ENCODE results near the gene NTN3. TPM values are rescaled to one million over a fixed set of nuclear protein-coding genes. Genes with fewer than 3 reads are reported as not detected.

Gene NTN3
- total RNA-seq: 0.14 and 0.22 TPM in 2 replicates

GRCh38 chr16:2471016-2471652 lies at the start of gene NTN3:
Gene NTN3, plus strand, starts transcription at chr16:2471297. Its CDS starts 405 bp downstream, at chr16:2471702.

GRCh38 chr16:2429034-2429770 lies 41.9 kb upstream of the NTN3 start, which contains the start of gene CCNF:
Gene CCNF, plus strand, starts transcription at chr16:2429447. Its CDS starts 35 bp downstream, at chr16:2429482.

GRCh38 chr16:2459647-2460390 lies 11.3 kb upstream of the NTN3 start, which contains the start of gene TEDC2:
Gene TEDC2, plus strand, starts transcription at chr16:2460109. Its CDS starts 36 bp downstream, at chr16:2460145.

GRCh38 chr16:2474877-2475412 lies 3.8 kb downstream of the NTN3 start, which contains the start of gene TBC1D24:
Gene TBC1D24, plus strand, starts transcription at chr16:2475127. Its CDS starts 21,022 bp downstream, at chr16:2496149.

GRCh38 chr16:2513405-2514332 lies 42.6 kb downstream of the NTN3 start, which contains the start of gene ATP6V0C:
Gene ATP6V0C, plus strand, starts transcription at chr16:2513952. Its CDS starts 152 bp downstream, at chr16:2514104.

GRCh38 chr16:2520097-2520783 lies 49.1 kb downstream of the NTN3 start, which contains the start of gene AMDHD2:
Gene AMDHD2, plus strand, starts transcription at chr16:2520371. Its CDS starts 88 bp downstream, at chr16:2520459.

Small RNA genes lying within 50 kb of the gene (small RNA-seq; reads per million reads assigned to genes)
- not detected for gene AC093525.1 (ENCODE audit: low replicate concordance)
- gene MIR6768 (ENCODE audit: low replicate concordance): 0.62 reads per million, percentile 26 among the genes with 10 or more reads in this experiment

Other genes starting within 250 kb of the NTN3 start
- gene E4F1, start 247.7 kb upstream of the NTN3 start, total RNA-seq: 28.0 and 42.5 TPM in 2 replicates
- 0.86 and 1.1 TPM in 2 replicates for gene DNASE1L2, start 234.9 kb upstream of the NTN3 start, total RNA-seq
- 37.9 and 42.7 TPM in 2 replicates for gene ECI1, start 219.7 kb upstream of the NTN3 start, total RNA-seq
- gene RNPS1, start 203.2 kb upstream of the NTN3 start, total RNA-seq: 103 and 122 TPM in 2 replicates
- 0.72 and 3.5 TPM in 2 replicates for gene ABCA3, start 130.6 kb upstream of the NTN3 start, total RNA-seq
- gene CCNF, start 41.9 kb upstream of the NTN3 start, total RNA-seq: 4.6 and 69.6 TPM in 2 replicates
- 1.3 and 28.8 TPM in 2 replicates for gene TEDC2, start 11.2 kb upstream of the NTN3 start, total RNA-seq
- gene TBC1D24, start 3.8 kb downstream of the NTN3 start, total RNA-seq: 22.8 and 22.9 TPM in 2 replicates
- 41.7 and 68.3 TPM in 2 replicates for gene ATP6V0C, start 42.7 kb downstream of the NTN3 start, total RNA-seq
- gene AMDHD2, start 49.1 kb downstream of the NTN3 start, total RNA-seq: 57.6 and 78.8 TPM in 2 replicates
- not detected in 2 replicates for gene CEMP1, start 60.1 kb downstream of the NTN3 start, total RNA-seq
- 19.9 and 34.6 TPM in 2 replicates for gene PDPK1, start 66.7 kb downstream of the NTN3 start, total RNA-seq
- 32.8 and 45.2 TPM in 2 replicates for gene KCTD5, start 211.2 kb downstream of the NTN3 start, total RNA-seq
- 0.57 and 0.66 TPM in 2 replicates for gene PRSS27, start 248.9 kb downstream of the NTN3 start, total RNA-seq

Measured in placental pericyte (primary cell).